GM18867 (cell line): ENCODE results near the gene NDUFAF8.

ENCODE experiments used
- ATAC-seq: cut with Tn5 transposase; IDR thresholded peaks from one replicate; pipeline ENCODE4 v1.9.1; 2021; ENCODE audit warnings: mild to moderate bottlenecking, moderate library complexity; ENCODE audit not compliant: unreplicated experiment

The NDUFAF8 gene

GRCh38 chr17:81250286-81251093 lies 11.4 kb downstream of the NDUFAF8 start:
- no peak for ATAC-seq

GRCh38 chr17:81251094-81251708 lies 12.1 kb downstream of the NDUFAF8 start:
- no peak for ATAC-seq

- no peak for ATAC-seq
Observed at GRCh38 chr17:81251709-81252301, 12.7 kb downstream of the NDUFAF8 start.

- no peak for ATAC-seq
Observed at GRCh38 chr17:81252326-81252986, 13.3 kb downstream of the NDUFAF8 start.

GRCh38 chr17:81252987-81253329 lies 13.8 kb downstream of the NDUFAF8 start:
- ATAC-seq = no peak

GRCh38 chr17:81253358-81254131 lies 14.4 kb downstream of the NDUFAF8 start:
- no peak for ATAC-seq

GRCh38 chr17:81254955-81255717 lies 16.0 kb downstream of the NDUFAF8 start:
- ATAC-seq = no peak

- ATAC-seq = no peak
Observed at GRCh38 chr17:81256616-81257015, 17.5 kb downstream of the NDUFAF8 start.

GRCh38 chr17:81257533-81257932 lies 18.4 kb downstream of the NDUFAF8 start:
- ATAC-seq = no peak

GRCh38 chr17:81258292-81258691 lies 19.2 kb downstream of the NDUFAF8 start:
- no peak for ATAC-seq

GRCh38 chr17:81259058-81259605 lies 20.0 kb downstream of the NDUFAF8 start:
- ATAC-seq = no peak

GRCh38 chr17:81260171-81260570 lies 21.1 kb downstream of the NDUFAF8 start:
- ATAC-seq = no peak

GRCh38 chr17:81260641-81261040 lies 21.5 kb downstream of the NDUFAF8 start:
- ATAC-seq = no peak

GRCh38 chr17:81261096-81261495 lies 22.0 kb downstream of the NDUFAF8 start:
- no peak for ATAC-seq

GRCh38 chr17:81261582-81262336 lies 22.6 kb downstream of the NDUFAF8 start:
- ATAC-seq = no peak

- no peak for ATAC-seq
Observed at GRCh38 chr17:81263371-81264181, 24.5 kb downstream of the NDUFAF8 start.

GRCh38 chr17:81264640-81265039 lies 25.5 kb downstream of the NDUFAF8 start:
- no peak for ATAC-seq

- ATAC-seq = no peak
Observed at GRCh38 chr17:81265576-81265975, 26.5 kb downstream of the NDUFAF8 start.
